ENCODE measurements around the gene C15orf39.
"Not testable (repeated sequence)": the region's sequence is repeated elsewhere in the genome, so short reads cannot be mapped to it uniquely, and the experiment has no call there.

- not testable (repeated sequence) for TF ChIP-seq CBX1 (IDR thresholded peaks at IDR 0.05; ENCODE audit: low read depth); THRAP3 (IDR thresholded peaks at IDR 0.05; ENCODE audit: borderline replicate concordance); JUNB (CRISPR knock-in tag; conservative IDR thresholded peaks at IDR 0.05)
- TF ChIP-seq, protein P1, sequence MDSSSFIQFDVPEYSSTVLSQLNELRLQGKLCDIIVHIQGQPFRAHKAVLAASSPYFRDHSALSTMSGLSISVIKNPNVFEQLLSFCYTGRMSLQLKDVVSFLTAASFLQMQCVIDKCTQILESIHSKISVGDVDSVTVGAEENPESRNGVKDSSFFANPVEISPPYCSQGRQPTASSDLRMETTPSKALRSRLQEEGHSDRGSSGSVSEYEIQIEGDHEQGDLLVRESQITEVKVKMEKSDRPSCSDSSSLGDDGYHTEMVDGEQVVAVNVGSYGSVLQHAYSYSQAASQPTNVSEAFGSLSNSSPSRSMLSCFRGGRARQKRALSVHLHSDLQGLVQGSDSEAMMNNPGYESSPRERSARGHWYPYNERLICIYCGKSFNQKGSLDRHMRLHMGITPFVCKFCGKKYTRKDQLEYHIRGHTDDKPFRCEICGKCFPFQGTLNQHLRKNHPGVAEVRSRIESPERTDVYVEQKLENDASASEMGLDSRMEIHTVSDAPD (CRISPR knock-in tag; IDR thresholded peaks at IDR 0.05), result not testable (repeated sequence)
- TF ChIP-seq, protein P2, sequence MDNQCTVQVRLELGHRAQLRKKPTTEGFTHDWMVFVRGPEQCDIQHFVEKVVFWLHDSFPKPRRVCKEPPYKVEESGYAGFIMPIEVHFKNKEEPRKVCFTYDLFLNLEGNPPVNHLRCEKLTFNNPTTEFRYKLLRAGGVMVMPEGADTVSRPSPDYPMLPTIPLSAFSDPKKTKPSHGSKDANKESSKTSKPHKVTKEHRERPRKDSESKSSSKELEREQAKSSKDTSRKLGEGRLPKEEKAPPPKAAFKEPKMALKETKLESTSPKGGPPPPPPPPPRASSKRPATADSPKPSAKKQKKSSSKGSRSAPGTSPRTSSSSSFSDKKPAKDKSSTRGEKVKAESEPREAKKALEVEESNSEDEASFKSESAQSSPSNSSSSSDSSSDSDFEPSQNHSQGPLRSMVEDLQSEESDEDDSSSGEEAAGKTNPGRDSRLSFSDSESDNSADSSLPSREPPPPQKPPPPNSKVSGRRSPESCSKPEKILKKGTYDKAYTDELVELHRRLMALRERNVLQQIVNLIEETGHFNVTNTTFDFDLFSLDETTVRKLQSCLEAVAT (IDR thresholded peaks at IDR 0.05), result not testable (repeated sequence)
Measured at GRCh38 chr15:75225102-75225836, 23.6 kb downstream of the C15orf39 start.
